HG03095 (cell line): ENCODE results near the gene SUSD6.

Experiments used
- ATAC-seq: cut with Tn5 transposase; IDR thresholded peaks from one replicate; pipeline ENCODE4 v1.9.1; 2021; ENCODE audit warnings: moderate library complexity; ENCODE audit not compliant: unreplicated experiment

The SUSD6 gene

GRCh38 chr14:69753860-69754259 is 142.5 kb downstream of the SUSD6 start:
- no peak for ATAC-seq

DNA sequence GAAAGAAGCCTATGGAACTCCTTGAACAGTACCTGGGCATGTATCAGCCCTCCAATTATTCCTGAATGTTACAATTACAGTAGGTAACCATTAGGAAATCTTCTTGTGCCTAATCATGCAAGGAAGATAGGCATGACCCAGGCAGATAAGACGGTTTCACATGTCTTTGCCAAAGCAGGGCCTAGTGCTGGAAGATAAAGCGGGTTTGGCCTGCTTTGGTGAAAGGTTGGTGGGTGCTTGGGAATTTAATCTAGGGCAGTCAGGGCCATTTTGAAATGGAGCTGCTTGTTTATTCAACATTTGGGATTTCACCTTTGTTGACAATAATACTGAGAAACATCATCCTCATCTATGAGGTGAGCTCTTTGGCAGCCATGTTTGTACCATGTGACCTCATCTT is 143.1 kb downstream of the SUSD6 start:
- no peak for ATAC-seq

DNA sequence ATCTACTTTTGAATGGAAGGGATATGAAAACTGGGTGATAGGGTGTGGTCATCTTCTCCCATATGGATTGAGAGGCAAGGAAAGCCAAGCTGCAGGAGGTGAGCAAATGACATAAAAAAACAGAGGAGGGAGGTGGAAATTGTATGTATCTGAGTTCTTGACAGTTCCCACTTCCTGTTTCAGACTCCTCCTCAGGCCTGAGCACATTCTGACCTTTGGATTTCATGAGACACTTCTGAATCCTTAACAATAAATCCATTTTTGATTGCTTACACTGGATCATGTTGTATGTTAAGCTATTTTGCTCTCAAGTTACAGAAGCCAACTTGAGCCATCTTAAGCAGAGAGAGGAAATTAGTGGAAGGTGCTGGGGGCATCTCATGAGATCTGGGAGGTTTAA is 143.9 kb downstream of the SUSD6 start:
- ATAC-seq, result no peak

DNA sequence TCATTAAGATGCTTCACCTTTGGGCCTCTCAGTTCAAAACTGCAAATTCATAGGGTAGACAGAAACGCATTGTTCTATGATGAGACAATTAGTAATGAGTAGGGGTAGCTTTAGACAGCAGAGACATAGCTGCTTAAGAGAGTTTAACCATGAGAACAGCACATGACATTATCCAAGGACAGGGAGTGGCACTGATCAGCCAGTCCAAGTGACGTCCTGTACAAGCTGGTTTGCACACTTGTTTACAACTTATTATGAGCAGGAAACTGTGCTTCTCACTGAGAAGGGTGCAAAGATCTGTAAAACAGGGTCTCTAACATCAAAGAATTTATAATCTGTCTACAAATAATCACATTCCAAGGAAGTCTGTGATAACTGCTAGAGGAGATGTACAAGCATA is 144.4 kb downstream of the SUSD6 start:
- no peak for ATAC-seq

DNA sequence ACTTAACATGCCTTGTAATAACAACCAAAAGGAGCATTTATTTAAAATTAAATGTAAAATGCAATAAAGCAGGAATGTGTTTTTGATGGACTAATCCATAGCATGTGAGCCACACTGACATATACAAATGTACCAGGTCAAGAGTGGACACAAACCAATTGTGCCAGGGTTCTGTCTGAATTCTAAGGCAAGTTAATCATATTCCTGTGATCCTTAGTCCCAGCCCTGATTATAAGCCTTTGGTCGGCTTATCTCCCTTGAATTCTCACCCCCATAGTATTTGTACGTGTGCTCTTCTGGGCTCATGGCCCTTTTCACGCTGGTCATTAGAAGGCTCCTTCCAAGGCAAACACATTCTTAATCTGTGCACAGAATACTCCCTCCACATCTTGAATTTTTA is 144.9 kb downstream of the SUSD6 start:
- no peak for ATAC-seq

GRCh38 chr14:69760810-69761209 is 149.4 kb downstream of the SUSD6 start:
- no peak for ATAC-seq

GRCh38 chr14:69763761-69764510 is 152.5 kb downstream of the SUSD6 start:
- no peak for ATAC-seq
